ENCODE results near the gene ANAPC13.
A peak's percentile ranks its signal among the peaks of the same experiment; 100 is the strongest.

The ANAPC13 gene

DNA sequence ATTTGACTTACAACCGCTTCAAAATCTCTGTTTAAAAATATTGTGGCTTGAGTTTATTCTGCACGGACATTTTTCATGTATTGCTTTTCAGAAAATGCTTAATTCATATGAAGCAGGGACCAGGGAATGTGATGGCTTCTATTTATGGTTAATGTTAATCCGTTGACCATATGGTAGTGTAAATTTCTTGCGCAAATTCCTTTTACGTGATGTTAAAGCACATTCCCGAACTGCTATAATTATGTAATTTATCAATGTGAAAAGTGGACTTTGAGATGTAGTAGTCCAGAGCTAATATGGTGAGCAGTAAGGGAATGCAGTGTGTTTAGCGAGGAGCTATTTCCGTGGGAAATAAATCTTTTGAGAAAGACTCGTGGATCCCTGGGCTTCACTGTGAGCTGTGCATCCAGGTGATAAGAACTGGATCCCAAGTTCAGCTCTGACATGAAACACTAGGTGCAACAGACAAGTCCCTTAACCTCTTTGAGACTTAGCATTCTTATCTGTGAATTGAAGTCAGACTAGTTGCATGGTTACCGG, 27.3 kb downstream of the ANAPC13 start:
- POLR2A ChIA-PET = no interaction called here
- TF ChIP-seq FOXM1 (IDR thresholded peaks at IDR 0.05; ENCODE audit: borderline replicate concordance) (no peak), ARNT (IDR thresholded peaks at IDR 0.05) (no peak)
- CTCF ChIA-PET = interaction anchor here (0.6 kb wide), 1 partner anchor 151 kb away, joined by 3 read pairs; no protein-coding TSS in a partner anchor
- no peak for DNase-seq (ENCODE audit: extremely low spot score)

DNA sequence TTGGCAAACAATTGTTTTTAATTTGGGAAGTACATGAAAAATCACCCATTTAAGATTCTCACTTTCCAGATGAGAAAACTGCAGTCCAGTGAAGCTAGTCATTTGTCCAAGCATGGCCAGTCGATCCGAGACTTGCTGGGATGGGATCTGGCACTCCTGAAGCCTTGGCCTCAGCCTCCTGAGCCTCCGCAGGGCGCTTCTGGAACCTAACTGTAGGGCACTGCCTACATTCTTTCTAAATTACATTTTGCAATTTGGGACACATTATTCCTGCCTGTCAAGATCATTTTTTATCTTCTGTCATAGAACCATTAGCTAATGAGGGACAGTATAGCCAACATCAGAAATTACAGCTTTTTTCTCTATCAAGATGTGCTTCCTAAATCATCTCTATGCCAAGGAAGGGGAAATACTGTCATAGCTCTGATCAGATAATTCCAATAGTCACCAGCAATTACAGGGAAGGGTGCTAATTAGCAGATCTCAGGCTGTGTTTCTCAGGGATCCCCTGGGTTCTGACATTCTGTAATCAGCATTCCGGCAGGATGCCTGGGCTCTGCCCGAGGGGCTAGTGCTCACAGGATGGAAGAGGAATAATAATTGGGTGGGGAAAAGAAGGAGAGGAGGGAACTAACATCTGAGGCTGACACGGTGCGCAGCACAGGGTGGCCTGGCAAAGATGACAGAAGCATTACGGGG, 28.3 kb downstream of the ANAPC13 start:
- DNase-seq (ENCODE audit: extremely low spot score) = no peak
- POLR2A ChIA-PET = no interaction called here
- CTCF ChIA-PET = no interaction called here
- TF ChIP-seq CTBP1 (IDR thresholded peaks at IDR 0.05; ENCODE audit: borderline replicate concordance) = no peak
- TF ChIP-seq SP1 (IDR thresholded peaks at IDR 0.05) = no peak

DNA sequence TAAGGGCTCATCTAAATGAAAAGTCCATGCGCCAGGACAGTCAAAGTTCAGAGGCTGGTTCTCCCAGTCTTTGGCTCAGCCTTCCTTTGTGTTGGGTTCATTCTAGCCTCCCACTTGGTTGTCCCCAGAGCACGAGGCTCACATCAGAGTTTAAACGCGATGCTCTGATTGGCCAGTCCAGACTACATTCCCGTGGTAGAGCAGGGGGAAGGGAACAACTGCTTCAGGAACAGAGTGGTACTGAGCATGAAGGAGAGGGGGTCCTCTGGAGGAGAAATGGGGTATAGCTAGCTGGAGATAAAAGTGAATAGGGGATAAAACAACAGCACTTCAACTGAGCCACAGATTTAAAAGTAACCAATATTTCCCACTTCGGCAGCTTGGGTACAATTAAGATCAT, 32.2 kb downstream of the ANAPC13 start:
- CTCF ChIA-PET = interaction anchor here (0.6 kb wide), 1 partner anchor 19 kb away, joined by 3 read pairs; no protein-coding TSS in a partner anchor

DNA sequence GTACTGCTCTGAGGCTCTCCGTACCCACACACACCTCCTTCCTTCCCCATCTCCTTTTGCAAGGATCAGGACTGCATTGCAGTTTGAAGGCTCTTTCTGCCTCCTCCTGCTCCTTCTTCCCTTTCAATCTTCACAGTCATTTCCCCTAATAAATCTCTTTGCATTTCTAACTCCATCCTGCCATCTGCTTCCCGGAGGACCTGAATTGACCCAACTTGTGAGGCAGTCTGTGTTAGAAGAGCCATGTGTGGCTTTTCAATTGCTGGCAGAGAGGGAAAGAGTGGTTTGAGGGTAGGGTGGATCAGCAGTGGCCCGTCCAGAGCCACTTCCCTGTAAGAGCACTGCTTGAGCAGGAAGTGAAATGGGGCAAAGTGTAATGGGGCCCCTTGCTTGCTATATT, 35.8 kb downstream of the ANAPC13 start:
- no peak for DNase-seq (ENCODE audit: extremely low spot score)
- CTCF ChIA-PET = interaction anchor here (0.5 kb wide), 1 partner anchor 135 kb away, joined by 3 read pairs; no protein-coding TSS in a partner anchor
- POLR2A ChIA-PET = no interaction called here
- TF ChIP-seq, protein P1, sequence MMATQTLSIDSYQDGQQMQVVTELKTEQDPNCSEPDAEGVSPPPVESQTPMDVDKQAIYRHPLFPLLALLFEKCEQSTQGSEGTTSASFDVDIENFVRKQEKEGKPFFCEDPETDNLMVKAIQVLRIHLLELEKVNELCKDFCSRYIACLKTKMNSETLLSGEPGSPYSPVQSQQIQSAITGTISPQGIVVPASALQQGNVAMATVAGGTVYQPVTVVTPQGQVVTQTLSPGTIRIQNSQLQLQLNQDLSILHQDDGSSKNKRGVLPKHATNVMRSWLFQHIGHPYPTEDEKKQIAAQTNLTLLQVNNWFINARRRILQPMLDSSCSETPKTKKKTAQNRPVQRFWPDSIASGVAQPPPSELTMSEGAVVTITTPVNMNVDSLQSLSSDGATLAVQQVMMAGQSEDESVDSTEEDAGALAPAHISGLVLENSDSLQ (IDR thresholded peaks at IDR 0.05) = no peak
- TF ChIP-seq BHLHE40 (IDR thresholded peaks at IDR 0.05; ENCODE audit: borderline replicate concordance) = no peak
- no peak for TF ChIP-seq CTBP1 (IDR thresholded peaks at IDR 0.05; ENCODE audit: borderline replicate concordance)

More for the DNA sequence above, 32.2 kb downstream of the ANAPC13 start:
- no peak for TF ChIP-seq CTBP1 (IDR thresholded peaks at IDR 0.05; ENCODE audit: borderline replicate concordance)
- TF ChIP-seq, protein P1 (IDR thresholded peaks at IDR 0.05) = no peak
- TF ChIP-seq L3MBTL2 (conservative IDR thresholded peaks at IDR 0.05) = no peak
- TF ChIP-seq ARNT (IDR thresholded peaks at IDR 0.05) = no peak
- no peak for TF ChIP-seq FOXM1 (IDR thresholded peaks at IDR 0.05; ENCODE audit: borderline replicate concordance)
- POLR2A ChIA-PET = no interaction called here
- DNase-seq (ENCODE audit: extremely low spot score) = peak; percentile 33

DNA sequence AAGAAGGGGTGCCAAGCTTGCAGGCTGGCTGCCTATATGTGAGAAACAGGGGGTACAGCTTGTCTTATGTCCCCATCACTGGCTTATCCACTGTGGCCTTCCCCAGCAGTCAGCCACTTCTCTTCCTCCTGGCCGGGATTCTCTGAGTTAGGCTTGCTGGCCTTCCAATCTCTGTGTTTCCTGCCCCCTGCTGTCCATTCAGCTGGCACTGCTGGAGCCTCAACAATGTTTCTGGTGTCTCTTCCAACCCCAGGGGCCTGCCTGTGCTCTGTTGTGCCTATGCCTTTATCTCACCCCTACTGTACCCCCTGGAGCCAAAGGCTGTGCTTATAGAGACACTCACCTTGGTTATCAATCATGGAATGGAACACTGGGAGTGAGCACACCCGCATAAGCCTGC, 36.5 kb downstream of the ANAPC13 start:
- CTCF ChIA-PET = no interaction called here
- no peak for TF ChIP-seq FOXM1 (IDR thresholded peaks at IDR 0.05; ENCODE audit: borderline replicate concordance)
- TF ChIP-seq, protein P1 (IDR thresholded peaks at IDR 0.05) = no peak
- TF ChIP-seq BHLHE40 (IDR thresholded peaks at IDR 0.05; ENCODE audit: borderline replicate concordance) = no peak
- no peak for TF ChIP-seq SP1 (IDR thresholded peaks at IDR 0.05)
- TF ChIP-seq SUZ12 (IDR thresholded peaks at IDR 0.05) = no peak
- TF ChIP-seq CTBP1 (IDR thresholded peaks at IDR 0.05; ENCODE audit: borderline replicate concordance) = no peak
- no peak for TF ChIP-seq HDGF (IDR thresholded peaks at IDR 0.05; ENCODE audit: borderline replicate concordance)
- TF ChIP-seq FOXA1 (IDR thresholded peaks at IDR 0.05) = no peak
- TF ChIP-seq ELF4 (IDR thresholded peaks at IDR 0.05) = no peak
- TF ChIP-seq ZNF384 (IDR thresholded peaks at IDR 0.05) = no peak
- TF ChIP-seq ARNT (IDR thresholded peaks at IDR 0.05) = no peak
- TF ChIP-seq LEF1 (IDR thresholded peaks at IDR 0.05; ENCODE audit: borderline replicate concordance) = no peak
- no peak for TF ChIP-seq TARDBP (IDR thresholded peaks at IDR 0.05)
- no peak for TF ChIP-seq L3MBTL2 (conservative IDR thresholded peaks at IDR 0.05)
- no peak for TF ChIP-seq FOXK2 (IDR thresholded peaks at IDR 0.05)
- TF ChIP-seq NFRKB (IDR thresholded peaks at IDR 0.05) = no peak
- POLR2A ChIA-PET = no interaction called here
- DNase-seq (ENCODE audit: extremely low spot score) = peak; percentile 28

DNA sequence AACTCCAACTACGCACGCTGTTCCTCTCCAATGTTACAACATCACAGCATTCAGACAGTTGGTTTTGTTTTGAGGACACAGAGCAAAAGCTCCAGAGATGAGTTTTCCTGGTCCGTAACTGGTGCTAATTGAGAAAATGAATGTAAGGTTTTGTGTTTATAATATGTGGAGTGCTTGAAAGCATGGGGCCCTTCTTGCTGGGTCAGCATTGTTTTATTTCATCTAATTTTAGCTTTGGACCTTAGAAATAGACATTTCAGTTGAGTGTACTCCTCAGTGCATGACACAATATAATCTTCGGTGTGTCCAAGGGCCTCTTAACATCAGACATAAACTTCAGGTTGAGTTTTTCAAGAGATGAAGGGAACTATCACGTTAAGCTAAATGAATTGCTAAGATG, 37.1 kb downstream of the ANAPC13 start:
- POLR2A ChIA-PET = no interaction called here
- CTCF ChIA-PET = no interaction called here
- DNase-seq (ENCODE audit: extremely low spot score) = no peak
- no peak for TF ChIP-seq ELF4 (IDR thresholded peaks at IDR 0.05)

DNA sequence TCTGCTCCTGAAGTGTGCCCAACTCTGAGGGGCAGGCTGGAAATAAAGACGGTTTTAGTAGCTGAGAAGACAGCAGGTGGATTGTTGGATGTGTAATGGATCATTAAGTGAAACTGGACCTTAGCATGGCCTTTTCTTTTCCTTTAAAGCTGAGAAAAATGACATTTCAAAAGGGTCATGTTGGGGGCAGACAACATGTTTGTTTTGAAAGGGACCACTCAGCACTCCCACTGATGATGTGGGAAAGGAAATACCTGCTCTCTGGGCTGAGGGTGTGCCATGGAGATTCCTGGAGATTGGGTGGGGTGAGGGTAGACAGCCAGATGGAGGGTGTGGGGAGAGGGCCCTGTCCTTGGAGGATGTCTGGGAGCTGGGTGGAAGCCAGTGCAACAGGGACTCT, 38.4 kb downstream of the ANAPC13 start:
- ChIA-PET CTCF (no interaction called here), POLR2A (no interaction called here)
- TF ChIP-seq CTBP1 (IDR thresholded peaks at IDR 0.05; ENCODE audit: borderline replicate concordance) = no peak
- TF ChIP-seq TARDBP (IDR thresholded peaks at IDR 0.05) = no peak
- TF ChIP-seq, protein P1 (IDR thresholded peaks at IDR 0.05) = no peak
- TF ChIP-seq SUZ12 (IDR thresholded peaks at IDR 0.05) = no peak
- no peak for TF ChIP-seq HDGF (IDR thresholded peaks at IDR 0.05; ENCODE audit: borderline replicate concordance)
- no peak for TF ChIP-seq SP1 (IDR thresholded peaks at IDR 0.05)
- TF ChIP-seq ELF4 (IDR thresholded peaks at IDR 0.05) = no peak
- TF ChIP-seq NFRKB (IDR thresholded peaks at IDR 0.05) = no peak
- TF ChIP-seq ZNF384 (IDR thresholded peaks at IDR 0.05) = no peak
- TF ChIP-seq ARNT (IDR thresholded peaks at IDR 0.05) = no peak
- no peak for TF ChIP-seq FOXM1 (IDR thresholded peaks at IDR 0.05; ENCODE audit: borderline replicate concordance)
- no peak for TF ChIP-seq BHLHE40 (IDR thresholded peaks at IDR 0.05; ENCODE audit: borderline replicate concordance)
- DNase-seq (ENCODE audit: extremely low spot score) = no peak
